Testis (tissue), 3 donors: ENCODE results near the gene CERT1. TPM values are rescaled to one million over a fixed set of nuclear protein-coding genes. Genes with fewer than 3 reads are reported as not detected.

ENCODE experiments used
- DNase-seq: peaks from one replicate; pipeline ENCODE4 v3.0.0-alpha.2; 2019
- H3K27ac ChIP-seq, 2 donors: fragments of 200-600 bp; sonication (generic); one replicate each; pipeline ENCODE4 v1.5.1; 2019
- H3K27me3 ChIP-seq: fragments of 200-600 bp; sonication (generic); one replicate; pipeline ENCODE4 v1.5.1; 2019
- H3K36me3 ChIP-seq: fragments of 200-600 bp; sonication (generic); one replicate; pipeline ENCODE4 v1.5.1; 2017; ENCODE audit warnings: low read depth; ENCODE audit errors: missing control alignments
- H3K4me1 ChIP-seq: fragments of 200-600 bp; sonication (generic); one replicate; pipeline ENCODE4 v1.5.1; 2019
- H3K4me3 ChIP-seq, 2 donors: fragments of 200-600 bp; sonication (generic); one replicate each; pipeline ENCODE4 v1.5.1; 2017 to 2019
- H3K9me3 ChIP-seq: fragments of 200-600 bp; sonication (generic); one replicate; pipeline ENCODE4 v1.5.1; 2017
- POLR2A ChIP-seq: fragments of 450-650 bp; IDR thresholded peaks from one replicate; pipeline ENCODE4 v1.6.1; 2017; ENCODE audit warnings: antibody characterized with exemption, mild to moderate bottlenecking, moderate library complexity
- WGBS, 2 donors: methylation state at CpG; one replicate each; pipeline ENCODE4 v1.1.5; 2018; 5-methylcytosine and 5-hydroxymethylcytosine counted together
- intact Hi-C: fragments of 100-400 bp; cut with DNase I; formaldehyde crosslinking; loops from one replicate; pipeline ENCODE4 v1.15.1; 2023; ENCODE audit warnings: low total_unique reads
- polyA plus RNA-seq: library from polyadenylated mRNA; stranded (reverse); fragments of 350-450 nt; fragmentation: Illumina TruSeq; extraction: RNeasy Lipid Tissue Mini Kit (QIAGEN cat#74804); gene quantifications from one replicate; pipeline ENCODE4 v1.2.3, GENCODE V29; 2014; ENCODE audit warnings: low read depth, low replicate concordance; ENCODE audit not compliant: insufficient read depth
- total RNA-seq, 2 donors: library from RNA; depleted of rRNA; stranded (reverse); fragments of >200 nt; gene quantifications; one replicate each; pipeline ENCODE4 v1.2.3, GENCODE V29; 2016
- TF ChIP-seq, protein P1 (sequence below), 3 experiments: fragments of 450-650 bp in 2 of 3; fragments of 200-600 bp in 1 of 3; sonication (generic) in 1 of 3; IDR thresholded peaks; one replicate each; pipeline ENCODE4 v1.5.1; 2016 to 2019; ENCODE audit warnings: antibody characterized with exemption in 3 of 3, mild to moderate bottlenecking in 2 of 3, moderate library complexity in 1 of 3

The CERT1 gene
- total and polyA plus RNA-seq, 3 donors from 2014 or later: 45.0 to 61.3 (median 51.3) TPM

DNA sequence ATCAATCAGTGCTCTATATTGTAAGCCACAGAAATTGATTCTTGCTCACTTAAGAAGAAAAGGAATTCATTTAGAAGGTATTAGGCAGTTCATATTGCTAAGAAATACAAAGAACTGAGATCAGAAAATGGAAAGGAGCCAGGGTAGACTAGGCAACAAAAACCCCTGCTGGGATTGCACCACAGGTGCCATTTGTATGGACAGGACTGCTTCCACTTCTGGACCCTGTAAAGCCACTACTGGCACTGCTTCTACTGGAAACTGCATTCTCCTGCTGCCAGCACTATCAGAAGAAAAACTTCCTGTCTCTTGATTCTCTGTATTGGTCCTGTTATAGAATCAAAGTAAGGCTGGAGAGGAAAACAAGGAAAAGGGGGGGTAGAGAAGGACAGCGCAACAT is 45.9 kb downstream of the CERT1 start:
- no peak for DNase-seq
- Histone ChIP-seq H3K4me3 (no peak overlapping the region), H3K36me3 (no peaks in the 10 kb centered on the region), H3K27ac (no peak overlapping the region), H3K27me3 (no peaks in the 10 kb centered on the region), H3K9me3 (no peaks in the 10 kb centered on the region), H3K4me1 (no peaks in the 10 kb centered on the region)
- intact Hi-C loops: no loop called here
- no peak for TF ChIP-seq POLR2A
- TF ChIP-seq, protein P1, sequence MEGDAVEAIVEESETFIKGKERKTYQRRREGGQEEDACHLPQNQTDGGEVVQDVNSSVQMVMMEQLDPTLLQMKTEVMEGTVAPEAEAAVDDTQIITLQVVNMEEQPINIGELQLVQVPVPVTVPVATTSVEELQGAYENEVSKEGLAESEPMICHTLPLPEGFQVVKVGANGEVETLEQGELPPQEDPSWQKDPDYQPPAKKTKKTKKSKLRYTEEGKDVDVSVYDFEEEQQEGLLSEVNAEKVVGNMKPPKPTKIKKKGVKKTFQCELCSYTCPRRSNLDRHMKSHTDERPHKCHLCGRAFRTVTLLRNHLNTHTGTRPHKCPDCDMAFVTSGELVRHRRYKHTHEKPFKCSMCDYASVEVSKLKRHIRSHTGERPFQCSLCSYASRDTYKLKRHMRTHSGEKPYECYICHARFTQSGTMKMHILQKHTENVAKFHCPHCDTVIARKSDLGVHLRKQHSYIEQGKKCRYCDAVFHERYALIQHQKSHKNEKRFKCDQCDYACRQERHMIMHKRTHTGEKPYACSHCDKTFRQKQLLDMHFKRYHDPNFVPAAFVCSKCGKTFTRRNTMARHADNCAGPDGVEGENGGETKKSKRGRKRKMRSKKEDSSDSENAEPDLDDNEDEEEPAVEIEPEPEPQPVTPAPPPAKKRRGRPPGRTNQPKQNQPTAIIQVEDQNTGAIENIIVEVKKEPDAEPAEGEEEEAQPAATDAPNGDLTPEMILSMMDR (IDR thresholded peaks at IDR 0.05): no peak
- 74 to 89% methylated on average over 1 of the region's 1 CpG for WGBS, 2 donors

DNA sequence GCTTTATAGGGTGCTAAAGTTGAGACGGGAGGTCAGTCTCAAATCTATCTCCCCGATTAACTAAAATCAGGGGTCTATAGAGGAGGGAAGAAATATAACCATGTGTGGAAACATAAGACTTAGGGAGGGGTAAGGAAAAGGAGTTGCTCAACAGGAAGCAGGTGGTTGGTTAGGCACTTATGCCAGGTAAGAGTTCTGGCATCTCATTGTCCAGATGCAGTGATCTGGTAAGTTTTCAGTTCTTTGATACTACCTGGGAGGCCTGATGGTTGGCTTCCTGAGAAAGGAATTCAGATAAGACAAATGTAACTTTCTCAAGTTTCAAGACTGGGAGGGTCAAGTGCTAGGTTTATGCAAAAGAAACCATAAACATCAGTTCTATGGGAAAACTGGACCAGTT is 47.7 kb downstream of the CERT1 start:
- no peaks in the 10 kb centered on the region for H3K9me3 ChIP-seq
- no peak overlapping the region for H3K4me3 ChIP-seq
- no peaks in the 10 kb centered on the region for H3K36me3 ChIP-seq
- peaks cover 4% of the 10 kb centered on the region for H3K4me1 ChIP-seq
- intact Hi-C loops: no loop called here
- no peaks in the 10 kb centered on the region for H3K27me3 ChIP-seq
- H3K27ac ChIP-seq: no peak overlapping the region
- no peak for TF ChIP-seq POLR2A
- TF ChIP-seq, protein P1 (IDR thresholded peaks at IDR 0.05): no peak
- DNase-seq: no peak
- 79 to 86% methylated on average over 2 of the region's 2 CpGs for WGBS, 2 donors

DNA sequence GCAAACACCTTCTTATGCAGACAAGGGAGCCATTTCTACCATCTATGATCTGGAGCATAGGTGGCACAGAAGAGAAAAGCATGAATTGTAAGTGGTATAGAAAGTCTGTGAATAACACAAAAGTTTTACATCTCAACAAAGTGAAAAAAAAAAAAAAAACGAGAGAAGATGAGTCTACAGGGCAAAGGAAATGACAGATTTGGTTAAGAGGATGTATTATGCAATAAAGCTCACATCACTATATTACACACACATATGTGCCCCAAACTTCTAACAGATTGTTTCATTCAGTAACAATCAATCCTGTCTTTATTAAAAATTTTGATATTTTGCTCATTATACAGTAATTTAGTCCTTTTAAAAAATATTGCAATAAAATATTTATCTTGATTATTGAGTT is 49.8 kb downstream of the CERT1 start:
- TF ChIP-seq POLR2A: no peak
- no peak for DNase-seq
- intact Hi-C loops: no loop called here
- no peaks in the 10 kb centered on the region for H3K27me3 ChIP-seq
- no peaks in the 10 kb centered on the region for H3K9me3 ChIP-seq
- 65 to 84% methylated on average over 1 of the region's 1 CpG for WGBS, 2 donors
- H3K4me3 ChIP-seq: no peak overlapping the region
- no peak overlapping the region for H3K27ac ChIP-seq
- H3K36me3 ChIP-seq: no peaks in the 10 kb centered on the region
- H3K4me1 ChIP-seq: peaks cover 4% of the 10 kb centered on the region

DNA sequence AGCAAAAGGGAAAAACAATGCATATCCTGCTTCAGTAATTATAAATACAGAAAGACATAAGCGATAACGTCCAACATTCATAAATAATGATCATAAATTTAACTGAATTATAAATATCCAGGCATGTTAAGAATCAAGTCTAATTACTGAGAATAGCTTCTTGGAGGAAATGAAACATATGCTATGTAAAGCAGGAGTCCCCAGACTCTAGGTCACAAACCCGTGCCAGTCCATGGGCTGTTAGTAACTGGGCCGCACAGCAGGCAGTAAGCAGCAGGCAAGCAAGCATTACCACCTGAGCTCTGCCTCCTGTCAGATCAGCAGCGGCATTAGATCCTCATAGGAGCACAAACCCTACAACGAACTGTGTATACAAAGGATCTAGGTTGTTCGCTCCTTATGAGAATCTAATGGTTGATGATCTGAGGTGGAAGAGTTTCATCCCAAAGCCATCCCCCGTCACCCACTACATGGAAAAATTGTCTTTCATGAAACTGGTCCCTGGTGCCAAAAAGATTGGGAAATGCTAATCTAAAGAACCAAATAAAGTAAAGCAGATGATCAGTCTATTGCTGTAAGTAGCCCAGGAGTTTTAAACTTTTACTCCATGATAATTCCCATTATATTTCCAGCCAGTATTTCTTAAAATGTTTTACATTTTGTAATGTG is 50.4 kb downstream of the CERT1 start:
- no peak for DNase-seq
- no peaks in the 10 kb centered on the region for H3K36me3 ChIP-seq
- no peak overlapping the region for H3K4me3 ChIP-seq
- no peaks in the 10 kb centered on the region for H3K9me3 ChIP-seq
- no peak for TF ChIP-seq POLR2A
- H3K4me1 ChIP-seq: peaks cover 4% of the 10 kb centered on the region
- WGBS, 2 donors: 78 to 84% methylated on average over 8 of the region's 8 CpGs
- intact Hi-C loops: no loop called here
- no peak overlapping the region for H3K27ac ChIP-seq
- H3K27me3 ChIP-seq: no peaks in the 10 kb centered on the region

DNA sequence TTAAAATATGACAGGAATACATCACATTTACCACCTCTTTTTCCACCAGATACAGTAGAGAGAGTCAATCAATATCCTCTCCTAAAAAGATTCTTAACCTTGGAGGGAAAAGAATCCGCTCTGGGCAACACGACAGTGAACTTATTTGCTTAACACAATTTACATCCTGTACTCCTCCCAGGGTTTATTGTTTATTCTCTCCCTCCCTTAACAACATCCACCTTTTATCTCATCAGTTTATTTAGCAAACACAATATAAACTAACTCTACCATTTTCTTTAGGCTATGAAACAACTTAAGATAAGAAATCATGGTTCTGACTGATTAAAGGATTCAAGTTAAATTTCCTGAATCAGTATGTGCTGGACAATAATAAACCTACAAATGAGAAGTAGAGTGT is 50.9 kb downstream of the CERT1 start:
- Histone ChIP-seq H3K27me3 (no peaks in the 10 kb centered on the region), H3K4me1 (peaks cover 4% of the 10 kb centered on the region), H3K9me3 (no peaks in the 10 kb centered on the region), H3K36me3 (no peaks in the 10 kb centered on the region), H3K4me3 (no peak overlapping the region), H3K27ac (no peak overlapping the region)
- TF ChIP-seq, protein P1 (IDR thresholded peaks at IDR 0.05): no peak
- TF ChIP-seq POLR2A: no peak
- no peak for DNase-seq
- WGBS, 2 donors: 65 to 69% methylated on average over 2 of the region's 2 CpGs
- intact Hi-C loops: no loop called here

DNA sequence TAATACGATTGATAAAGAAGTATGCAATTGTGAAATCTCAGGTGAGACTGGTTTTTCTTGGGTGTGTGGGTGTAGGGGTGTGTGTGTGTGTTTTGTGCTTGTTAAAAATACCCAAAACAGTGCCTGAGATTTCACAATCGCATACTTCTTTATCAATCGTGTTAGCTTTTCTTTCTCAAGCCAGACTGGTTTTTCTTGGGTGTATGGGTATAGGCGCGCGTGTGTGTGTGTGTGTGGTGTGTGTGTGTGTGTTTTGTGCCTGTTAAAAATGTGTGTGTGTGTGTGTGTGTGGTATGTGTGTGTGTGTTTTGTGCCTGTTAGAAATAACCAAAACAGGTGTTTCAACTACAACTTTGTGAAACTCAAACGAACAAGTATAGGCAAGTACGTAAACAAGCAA is 53.7 kb downstream of the CERT1 start:
- Histone ChIP-seq H3K9me3 (no peaks in the 10 kb centered on the region), H3K36me3 (no peaks in the 10 kb centered on the region), H3K27ac (no peak overlapping the region), H3K4me3 (no peak overlapping the region), H3K27me3 (no peaks in the 10 kb centered on the region), H3K4me1 (peaks cover 4% of the 10 kb centered on the region)
- WGBS, 2 donors: 96% methylated on average over 8 of the region's 8 CpGs
- no peak for TF ChIP-seq POLR2A
- TF ChIP-seq, protein P1 (IDR thresholded peaks at IDR 0.05): no peak
- no peak for DNase-seq
- intact Hi-C loops: no loop called here
